22Rv1 (cell line): ENCODE data around the gene MYH9.
A peak's percentile ranks its signal among the peaks of the same experiment; 100 is the strongest.

Experiments
- H3K27ac ChIP-seq: fragments of 450-650 bp; 2 replicates; pipeline ENCODE4 v1.5.1; 2017
- ZFX ChIP-seq: fragments of 450-650 bp; IDR thresholded peaks from 2 replicates; pipeline ENCODE4 v1.6.1; 2017; ENCODE audit warnings: antibody characterized with exemption, borderline replicate concordance
- TF ChIP-seq, protein P1 (sequence below): fragments of 450-650 bp; IDR thresholded peaks from 2 replicates; pipeline ENCODE4 v1.5.1; 2017; ENCODE audit warnings: mild to moderate bottlenecking

The MYH9 gene

DNA sequence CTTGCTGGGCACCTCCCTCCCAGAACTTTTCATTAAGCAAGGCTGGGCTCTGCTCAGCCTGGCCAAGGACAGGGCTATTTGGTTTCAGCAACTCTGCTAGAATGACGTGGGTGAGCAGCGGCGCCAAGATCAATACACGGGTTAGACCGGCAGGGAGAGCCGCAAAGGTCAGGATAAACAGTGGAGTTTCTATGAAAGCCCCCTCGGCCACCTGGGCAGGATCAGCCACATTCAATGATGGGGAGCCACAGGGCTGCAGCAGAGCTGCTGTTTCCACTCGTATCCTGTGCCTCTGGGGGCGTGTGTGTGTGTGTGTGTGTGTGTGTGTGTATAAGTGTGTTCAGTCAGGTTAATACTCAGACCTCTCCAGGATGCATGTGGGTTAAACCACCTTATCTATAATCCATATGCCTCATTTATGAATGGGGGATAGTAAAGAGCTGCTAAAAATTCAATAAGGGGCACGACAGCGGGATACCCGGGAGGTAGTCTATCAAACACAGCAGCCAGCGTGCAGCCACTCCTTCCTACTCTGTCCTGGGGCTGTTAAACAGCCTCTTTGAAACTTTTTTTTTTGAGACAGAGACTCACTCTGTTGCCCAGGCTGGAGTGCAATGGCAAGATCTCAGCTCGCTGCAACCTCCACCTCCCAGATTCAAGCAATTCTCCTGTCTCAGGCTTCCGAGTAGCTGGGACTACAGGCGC lies 34.8 kb downstream of the MYH9 start:
- peak overlapping the region; percentile 50 for H3K27ac ChIP-seq
- TF ChIP-seq, protein P1, sequence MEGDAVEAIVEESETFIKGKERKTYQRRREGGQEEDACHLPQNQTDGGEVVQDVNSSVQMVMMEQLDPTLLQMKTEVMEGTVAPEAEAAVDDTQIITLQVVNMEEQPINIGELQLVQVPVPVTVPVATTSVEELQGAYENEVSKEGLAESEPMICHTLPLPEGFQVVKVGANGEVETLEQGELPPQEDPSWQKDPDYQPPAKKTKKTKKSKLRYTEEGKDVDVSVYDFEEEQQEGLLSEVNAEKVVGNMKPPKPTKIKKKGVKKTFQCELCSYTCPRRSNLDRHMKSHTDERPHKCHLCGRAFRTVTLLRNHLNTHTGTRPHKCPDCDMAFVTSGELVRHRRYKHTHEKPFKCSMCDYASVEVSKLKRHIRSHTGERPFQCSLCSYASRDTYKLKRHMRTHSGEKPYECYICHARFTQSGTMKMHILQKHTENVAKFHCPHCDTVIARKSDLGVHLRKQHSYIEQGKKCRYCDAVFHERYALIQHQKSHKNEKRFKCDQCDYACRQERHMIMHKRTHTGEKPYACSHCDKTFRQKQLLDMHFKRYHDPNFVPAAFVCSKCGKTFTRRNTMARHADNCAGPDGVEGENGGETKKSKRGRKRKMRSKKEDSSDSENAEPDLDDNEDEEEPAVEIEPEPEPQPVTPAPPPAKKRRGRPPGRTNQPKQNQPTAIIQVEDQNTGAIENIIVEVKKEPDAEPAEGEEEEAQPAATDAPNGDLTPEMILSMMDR = no peak; the same call in 1 of the 2 replicates

GRCh38 chr22:36351921-36352802 lies 35.6 kb downstream of the MYH9 start:
- TF ChIP-seq, protein P1 = no peak
- no peak for TF ChIP-seq ZFX
- peak overlapping the region; percentile 50 for H3K27ac ChIP-seq

DNA sequence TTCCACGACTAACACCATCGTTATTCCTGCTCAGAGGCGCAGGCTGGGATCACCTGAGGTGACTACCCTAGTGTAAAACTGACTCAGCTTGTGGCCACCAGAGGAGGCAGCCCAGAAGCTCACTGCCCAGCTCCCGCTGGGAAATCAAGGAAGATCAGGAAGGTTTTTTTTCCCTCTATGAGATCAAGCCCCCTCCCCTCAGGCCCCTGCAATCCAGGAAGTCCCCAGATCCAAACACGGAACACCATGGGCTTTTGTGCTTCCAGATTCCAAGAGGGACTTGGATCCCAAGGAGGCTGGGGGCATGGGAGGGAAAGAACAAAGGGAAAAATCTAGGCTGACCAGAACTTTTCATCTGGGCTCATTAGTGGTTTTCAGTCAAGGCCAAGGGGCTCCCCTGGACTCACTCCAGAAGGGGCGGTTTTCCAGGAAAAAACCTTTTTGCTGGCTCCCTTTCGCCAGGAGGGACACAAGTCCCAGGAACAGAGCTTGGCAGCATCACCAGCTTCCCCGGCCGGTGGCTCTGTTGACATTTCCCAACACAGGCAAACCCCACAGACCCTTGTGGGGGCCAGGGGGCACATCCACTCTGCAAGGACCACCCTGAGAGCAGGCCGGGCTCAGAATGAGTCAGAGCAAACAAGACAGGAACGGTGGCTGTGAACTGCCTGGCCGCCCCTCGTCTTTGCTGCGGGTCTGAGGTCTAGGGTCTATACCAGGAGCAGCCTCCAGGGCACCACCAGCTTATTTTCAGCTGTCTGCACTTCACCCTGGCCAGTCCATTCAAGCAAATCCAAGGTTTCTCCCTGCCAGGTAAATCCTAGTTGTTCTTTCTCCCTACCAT lies 36.8 kb downstream of the MYH9 start:
- 0 out of 2 replicates have a peak overlapping the region, but pooled peaks have one; percentile 12 for H3K27ac ChIP-seq
- no peak for TF ChIP-seq ZFX
- TF ChIP-seq, protein P1 = no peak

- TF ChIP-seq, protein P1 = no peak
- TF ChIP-seq ZFX = no peak
- no peak overlapping the region for H3K27ac ChIP-seq
Observed at GRCh38 chr22:36349726-36350125, 38.0 kb downstream of the MYH9 start.

DNA sequence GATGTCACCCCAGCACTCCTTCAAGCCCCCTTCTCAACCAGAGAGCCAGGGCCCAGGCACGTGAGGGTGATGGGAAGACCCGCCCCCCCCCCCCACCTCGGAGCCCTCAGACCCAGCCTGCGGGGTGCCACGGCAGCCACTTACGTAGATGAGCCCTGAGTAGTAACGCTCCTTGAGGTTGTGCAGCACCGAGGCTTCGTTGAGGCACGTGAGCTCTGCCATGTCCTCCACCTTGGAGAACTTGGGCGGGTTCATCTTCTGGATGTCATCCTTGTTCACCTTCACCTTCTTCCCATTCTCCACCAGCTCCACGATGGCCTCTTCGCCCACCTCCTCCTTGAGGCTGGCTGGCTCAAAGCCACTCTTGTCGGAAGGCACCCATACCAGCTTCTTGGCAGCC lies 39.0 kb downstream of the MYH9 start:
- TF ChIP-seq, protein P1 = no peak
- no peak for TF ChIP-seq ZFX
- H3K27ac ChIP-seq = no peak overlapping the region

DNA sequence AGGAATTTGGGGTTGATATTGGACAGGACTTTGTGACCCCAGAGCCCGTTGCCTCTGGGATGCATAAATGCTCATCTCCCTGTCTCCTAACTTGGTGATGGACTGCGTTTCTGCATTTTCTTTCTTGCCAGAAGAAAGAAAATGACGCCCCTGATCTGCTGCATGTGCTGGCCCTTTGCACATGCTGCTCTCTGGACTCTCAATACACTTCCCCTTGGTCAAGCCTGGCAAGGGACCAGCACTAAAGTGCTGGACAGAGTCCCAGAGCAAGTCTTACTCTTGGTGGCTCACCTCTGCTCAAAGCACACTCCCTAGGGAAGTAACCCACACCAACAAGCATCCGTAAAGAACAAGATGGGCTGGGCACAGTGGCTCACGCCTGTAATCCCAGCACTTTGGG lies 40.7 kb downstream of the MYH9 start:
- no peak overlapping the region for H3K27ac ChIP-seq

More for the DNA sequence above, 40.7 kb downstream of the MYH9 start:
- TF ChIP-seq, protein P1 = no peak
- TF ChIP-seq ZFX = no peak
